GM12878 (cell line): ENCODE results near the gene METTL1. TPM values are rescaled to one million over a fixed set of nuclear protein-coding genes. Genes with fewer than 3 reads are reported as not detected.
A peak's percentile ranks its signal among the peaks of the same experiment; 100 is the strongest.

Source experiments
- ATAC-seq: fragments of 200-7000 bp; cut with Tn5 transposase; 3 replicates; pipeline ENCODE4 v1.9.1; 2020; ENCODE audit warnings: mild to moderate bottlenecking, moderate library complexity
- BruUV-seq: library from RNA; stranded (reverse); fragments of 400-500 nt; replicated peaks from 2 replicates; lab custom pipeline; 2021; lab: Mats Ljungman, UMichigan
- CTCF ChIA-PET: fragments of 300-600 bp; sonication (Branson Sonifier 250); formaldehyde crosslinking; extraction: SDS; loops from one replicate; lab custom pipeline; 2021; ENCODE audit warnings: inconsistent platforms; lab: Yijun Ruan, JAX
- POLR2A ChIA-PET: fragments of 350-600 bp; formaldehyde crosslinking; extraction: SDS; loops from one replicate; lab custom pipeline; 2021; ENCODE audit warnings: inconsistent platforms; lab: Charles Lee
- RAD21 ChIA-PET: fragments of 300-600 bp; sonication (Branson Sonifier 250); formaldehyde crosslinking; loops from one replicate; lab custom pipeline; 2023; ENCODE audit warnings: antibody characterized with exemption; ENCODE audit not compliant: unreplicated experiment; lab: Charles Lee
- SMC1A ChIA-PET: fragments of 300-600 bp; sonication (Branson Sonifier 250); formaldehyde crosslinking; loops from one replicate; lab custom pipeline; 2023; ENCODE audit not compliant: unreplicated experiment, uncharacterized antibody; lab: Charles Lee
- DNase-seq: peaks from one replicate; pipeline ENCODE4 v3.0.0-alpha.2; 2011; ENCODE audit warnings: low read depth, low spot score
- FAIRE-seq: peaks from 3 replicates; lab custom pipeline; 2011; peaks lifted over from hg19 to GRCh38; lab: Jason Lieb, UNC
- H2AFZ ChIP-seq: 2 replicates; pipeline ENCODE4 v1.6.0; 2011; ENCODE audit warnings: low read depth, low read length, control low read depth; ENCODE audit not compliant: control insufficient read depth
- H3K27ac ChIP-seq: 2 replicates; pipeline ENCODE4 v1.5.1; 2011; ENCODE audit warnings: control low read depth; ENCODE audit not compliant: control insufficient read depth, insufficient read depth
- H3K27me3 ChIP-seq, 2 experiments: replicated peaks in 1 of 2; 2 replicates each; pipeline versions ENCODE4 v1.6.0 to v1.6.1; 2011; ENCODE audit warnings: low read length in 1 of 2; ENCODE audit not compliant: control insufficient read depth in 2 of 2, insufficient read depth in 2 of 2
- H3K36me3 ChIP-seq, 2 experiments: 2 replicates each; pipeline ENCODE4 v1.5.1; 2011; ENCODE audit warnings: low read length in 1 of 2; ENCODE audit not compliant: control insufficient read depth in 2 of 2, insufficient read depth in 2 of 2
- H3K4me1 ChIP-seq: 2 replicates; pipeline ENCODE4 v1.6.1; 2011; ENCODE audit warnings: mild to moderate bottlenecking, low read length, moderate library complexity, mixed read lengths; ENCODE audit not compliant: control insufficient read depth, insufficient read depth
- H3K4me2 ChIP-seq: 2 replicates; pipeline ENCODE4 v1.6.0; 2011; ENCODE audit warnings: control low read depth; ENCODE audit not compliant: control insufficient read depth, insufficient read depth
- H3K4me3 ChIP-seq: fragments of 200-600 bp; sonication (generic); 2 replicates; pipeline ENCODE4 v1.5.1; 2016
- H3K79me2 ChIP-seq: 2 replicates; pipeline ENCODE4 v1.6.0; 2011; ENCODE audit warnings: low read length; ENCODE audit not compliant: control insufficient read depth, insufficient read depth
- H3K9ac ChIP-seq: 2 replicates; pipeline ENCODE4 v1.8.0; 2011; ENCODE audit warnings: low read length, control low read depth, mixed read lengths; ENCODE audit not compliant: control insufficient read depth, insufficient read depth
- H3K9me3 ChIP-seq: replicated peaks from 3 replicates; pipeline ENCODE4 v1.5.1; 2011; ENCODE audit warnings: mild to moderate bottlenecking, low read length; ENCODE audit not compliant: control insufficient read depth, insufficient read depth
- H4K20me1 ChIP-seq: 2 replicates; pipeline ENCODE4 v1.6.0; 2011; ENCODE audit not compliant: control insufficient read depth, insufficient read depth
- DPF2 ChIP-seq: fragments of 450-650 bp; IDR thresholded peaks from 2 replicates; pipeline ENCODE4 v1.6.1; 2017; ENCODE audit warnings: mild to moderate bottlenecking
- FOXK2 ChIP-seq: fragments of 450-650 bp; IDR thresholded peaks from 2 replicates; pipeline ENCODE4 v1.6.1; 2017; ENCODE audit warnings: mild to moderate bottlenecking, moderate library complexity
- GABPA ChIP-seq: IDR thresholded peaks from 2 replicates; pipeline ENCODE4 v1.6.1; 2014; ENCODE audit warnings: antibody characterized with exemption, low read depth, mild to moderate bottlenecking, inconsistent platforms
- KAT2A ChIP-seq: conservative IDR thresholded peaks from 2 replicates; pipeline ENCODE4 v1.6.1; 2011; ENCODE audit warnings: low read depth, low read length; ENCODE audit not compliant: control insufficient read depth
- MTA2 ChIP-seq: fragments of 450-650 bp; IDR thresholded peaks from 2 replicates; pipeline ENCODE4 v1.6.1; 2016; ENCODE audit warnings: low read depth, mild to moderate bottlenecking, moderate library complexity
- NFYA ChIP-seq: IDR thresholded peaks from 2 replicates; pipeline ENCODE4 v1.6.1; 2011; ENCODE audit warnings: low read depth, mild to moderate bottlenecking, low read length, improper control_type of control experiment, borderline replicate concordance
- SMC3 ChIP-seq: IDR thresholded peaks from 2 replicates; pipeline ENCODE4 v1.6.1; 2011; ENCODE audit warnings: low read length, improper control_type of control experiment, borderline replicate concordance
- WGBS: methylation state at CpG from one replicate; pipeline ENCODE4 v1.1.6; 2016; ENCODE audit warnings: low lambda C conversion rate; ENCODE audit not compliant: insufficient replicate concordance, insufficient coverage; ENCODE audit errors: missing lambda C conversion rate; 5-methylcytosine and 5-hydroxymethylcytosine counted together
- in situ Hi-C: fragments of 300-500 bp; cut with MboI; formaldehyde crosslinking; loops from 9 replicates; pipeline ENCODE4 v1.14.3; 2018; ENCODE audit warnings: mixed read lengths
- intact Hi-C: fragments of 100-400 bp; cut with micrococcal nuclease; formaldehyde crosslinking; loops from one replicate; pipeline ENCODE4 v1.14.2; 2022; ENCODE audit not compliant: unreplicated experiment
- polyA plus RNA-seq, 11 experiments: library from polyadenylated mRNA; depleted of rRNA in 4 of 11; unstranded in 6 of 11; stranded (reverse) in 5 of 11; fragments of >200 nt; fragmentation: Nextera tagmentation in 4 of 11; fragmentation: Illumina TruSeq in 1 of 11; extraction: Ambion mirVana in 4 of 11; extraction: Trizol in 1 of 11; gene quantifications; 1 replicate in 1 of 11; 2 replicates in 10 of 11; pipeline versions ENCODE4 v1.2.1 to v1.2.3, GENCODE V29; 2011 to 2016; ENCODE audit warnings: inconsistent platforms in 2 of 11, missing spikeins in 2 of 11, low read depth in 1 of 11
- total RNA-seq, 4 experiments: library from RNA; depleted of rRNA in 3 of 4; stranded (reverse); fragments of >200 nt in 3 of 4; fragmentation: Illumina TruSeq in 1 of 4; extraction: Trizol in 1 of 4; gene quantifications; 2 replicates each; pipeline versions ENCODE4 v1.2.1 to v1.2.3, GENCODE V29; 2013 to 2021
- TF ChIP-seq, protein P1 (sequence below): fragments of 450-650 bp; formaldehyde crosslinking; IDR thresholded peaks from 2 replicates; pipeline ENCODE4 v1.4.0; 2020; ENCODE audit warnings: mild to moderate bottlenecking, moderate library complexity

Gene METTL1
- total and polyA plus RNA-seq, 10 of the 15 experiments (the other 5 are each of a cell fraction or from before 2014, with no cell fraction given), result 11.3 to 44.3 (median 30.6) TPM

DNA sequence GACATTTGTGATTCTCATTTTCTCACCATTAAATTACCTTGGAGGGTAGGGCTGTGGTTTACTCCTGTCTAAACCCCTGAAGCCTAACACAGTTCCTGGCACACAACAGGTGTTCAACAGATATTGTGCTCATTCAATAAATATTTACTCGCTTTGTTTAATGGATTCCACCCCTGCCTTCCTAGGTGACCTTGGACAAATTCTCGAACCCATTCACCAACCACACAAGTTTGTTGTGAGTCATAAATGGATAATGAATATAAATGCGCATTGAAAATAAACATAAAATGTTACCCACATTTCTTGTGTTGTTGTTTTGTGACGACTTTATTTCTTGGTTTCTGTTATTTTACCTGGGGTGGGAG lies 10.3 kb upstream of the METTL1 start:
- DNase-seq, result no peak
- H2AFZ ChIP-seq, result peak overlapping the region; percentile 67
- H3K4me2 ChIP-seq, result peak overlapping the region; percentile 46; the same call in 1 of the 2 replicates
- SMC1A ChIA-PET, result interaction anchor here (1.0 to 2.3 kb wide), 6 partner anchors 26 to 323 kb away, joined by 3 to 6 read pairs (median 3); partner anchors contain the start of genes GLI1 and TSPAN31
- BruUV-seq, result no TSS peak
- RAD21 ChIA-PET, result interaction anchor here (1.0 kb wide), 1 partner anchor 10 kb away, joined by 4 read pairs; the partner anchor contains the start of genes EEF1AKMT3 and METTL1
- H3K9ac ChIP-seq, result no peak overlapping the region
- peaks cover 15% of the 10 kb centered on the region for H3K79me2 ChIP-seq
- H3K27ac ChIP-seq, result peak overlapping the region; percentile 22; the same call in 1 of the 2 replicates
- no peak for FAIRE-seq
- 13% methylated on average over 4 of the region's 4 CpGs for WGBS
- intact Hi-C loops, result loop anchor here (1.0 kb wide), 1 partner anchor 123 kb away; no protein-coding TSS in a partner anchor
- peaks cover 0 to 12% of the 10 kb centered on the region in 2 experiments; a peak in 3 of 4 replicates for H3K36me3 ChIP-seq
- H3K4me1 ChIP-seq, result peaks cover 8% of the 10 kb centered on the region; the same call in 1 of the 2 replicates
- POLR2A ChIA-PET, result interaction anchor here (1.5 kb wide), 1 partner anchor 117 kb away, joined by 3 read pairs; no protein-coding TSS in a partner anchor
- no peaks in the 10 kb centered on the region for H3K9me3 ChIP-seq
- H3K27me3 ChIP-seq, result no peaks in the 10 kb centered on the region
- in situ Hi-C loops, result no loop called here
- H4K20me1 ChIP-seq, result no peaks in the 10 kb centered on the region
- H3K4me3 ChIP-seq, result peak overlapping the region; percentile 98; the same call in 1 of the 2 replicates
- ATAC-seq, result no peak; the same call in 1 of the 3 replicates
- 0 out of 2 replicates have a peak, but pooled peaks have one; percentile 10 for TF ChIP-seq DPF2
- no peak for TF ChIP-seq SMC3
- CTCF ChIA-PET, result interaction anchor here (1.0 to 2.7 kb wide), 19 partner anchors 8 to 158 kb away, joined by 3 to 16 read pairs (median 6); partner anchors contain the start of genes EEF1AKMT3 and METTL1

- peaks cover 0 to 8% of the 10 kb centered on the region in 2 experiments; a peak in 3 of 4 replicates for H3K36me3 ChIP-seq
- ChIA-PET POLR2A (interaction anchor here (0.6 kb wide), 2 partner anchors 29 to 130 kb away, joined by 3 to 4 read pairs; partner anchors contain the start of gene CDK4), SMC1A (interaction anchor here (1.0 to 2.3 kb wide), 8 partner anchors 11 to 323 kb away, joined by 3 to 6 read pairs (median 3); partner anchors contain the start of genes GLI1 and TSPAN31), RAD21 (interaction anchor here (0.7 to 1.3 kb wide), 5 partner anchors 9 to 160 kb away, joined by 3 to 5 read pairs (median 4); partner anchors contain the start of genes ATP23, CYP27B1, EEF1AKMT3 and METTL1), CTCF (interaction anchor here (0.6 to 2.1 kb wide), 12 partner anchors 9 to 189 kb away, joined by 3 to 16 read pairs (median 5); partner anchors contain the start of genes EEF1AKMT3 and METTL1)
- in situ Hi-C loops (no loop called here), intact Hi-C loops (loop anchor here (1.0 kb wide), 1 partner anchor 124 kb away; no protein-coding TSS in a partner anchor)
- ATAC-seq, result peak; percentile 6; the same call in 2 of the 3 replicates
- H3K4me2 ChIP-seq, result peak overlapping the region; percentile 46; the same call in 1 of the 2 replicates
- H3K4me1 ChIP-seq, result peaks cover 8% of the 10 kb centered on the region; the same call in 1 of the 2 replicates
- no TSS peak for BruUV-seq
- no peaks in the 10 kb centered on the region for H3K27me3 ChIP-seq
- H3K9ac ChIP-seq, result no peak overlapping the region
- H3K9me3 ChIP-seq, result no peaks in the 10 kb centered on the region
- H4K20me1 ChIP-seq, result no peaks in the 10 kb centered on the region
- WGBS, result 14% methylated on average over 2 of the region's 2 CpGs
- peak overlapping the region; percentile 67 for H2AFZ ChIP-seq
- no peak for FAIRE-seq
- H3K4me3 ChIP-seq, result no peak overlapping the region
- no peak for DNase-seq
- peaks cover 15% of the 10 kb centered on the region for H3K79me2 ChIP-seq
- H3K27ac ChIP-seq, result peak overlapping the region; percentile 22; the same call in 1 of the 2 replicates
- TF ChIP-seq NFYA, result no peak
- no peak for TF ChIP-seq GABPA
- TF ChIP-seq KAT2A, result no peak
- TF ChIP-seq, protein P1, sequence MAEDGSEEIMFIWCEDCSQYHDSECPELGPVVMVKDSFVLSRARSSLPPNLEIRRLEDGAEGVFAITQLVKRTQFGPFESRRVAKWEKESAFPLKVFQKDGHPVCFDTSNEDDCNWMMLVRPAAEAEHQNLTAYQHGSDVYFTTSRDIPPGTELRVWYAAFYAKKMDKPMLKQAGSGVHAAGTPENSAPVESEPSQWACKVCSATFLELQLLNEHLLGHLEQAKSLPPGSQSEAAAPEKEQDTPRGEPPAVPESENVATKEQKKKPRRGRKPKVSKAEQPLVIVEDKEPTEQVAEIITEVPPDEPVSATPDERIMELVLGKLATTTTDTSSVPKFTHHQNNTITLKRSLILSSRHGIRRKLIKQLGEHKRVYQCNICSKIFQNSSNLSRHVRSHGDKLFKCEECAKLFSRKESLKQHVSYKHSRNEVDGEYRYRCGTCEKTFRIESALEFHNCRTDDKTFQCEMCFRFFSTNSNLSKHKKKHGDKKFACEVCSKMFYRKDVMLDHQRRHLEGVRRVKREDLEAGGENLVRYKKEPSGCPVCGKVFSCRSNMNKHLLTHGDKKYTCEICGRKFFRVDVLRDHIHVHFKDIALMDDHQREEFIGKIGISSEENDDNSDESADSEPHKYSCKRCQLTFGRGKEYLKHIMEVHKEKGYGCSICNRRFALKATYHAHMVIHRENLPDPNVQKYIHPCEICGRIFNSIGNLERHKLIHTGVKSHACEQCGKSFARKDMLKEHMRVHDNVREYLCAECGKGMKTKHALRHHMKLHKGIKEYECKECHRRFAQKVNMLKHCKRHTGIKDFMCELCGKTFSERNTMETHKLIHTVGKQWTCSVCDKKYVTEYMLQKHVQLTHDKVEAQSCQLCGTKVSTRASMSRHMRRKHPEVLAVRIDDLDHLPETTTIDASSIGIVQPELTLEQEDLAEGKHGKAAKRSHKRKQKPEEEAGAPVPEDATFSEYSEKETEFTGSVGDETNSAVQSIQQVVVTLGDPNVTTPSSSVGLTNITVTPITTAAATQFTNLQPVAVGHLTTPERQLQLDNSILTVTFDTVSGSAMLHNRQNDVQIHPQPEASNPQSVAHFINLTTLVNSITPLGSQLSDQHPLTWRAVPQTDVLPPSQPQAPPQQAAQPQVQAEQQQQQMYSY (CRISPR knock-in tag), result no peak
- TF ChIP-seq FOXK2, result no peak
- TF ChIP-seq MTA2, result no peak
These were observed 9.9 kb upstream of the METTL1 start for GRCh38 chr12:57781801-57782200.
